OCI-LY1 (cell line): ENCODE measurements around the gene CYTH3.

ENCODE experiments used
- H2AFZ ChIP-seq: fragments of 200-600 bp; sonication (generic), shearing (Covaris generic); 2 replicates; pipeline ENCODE4 v1.6.0; 2014; ENCODE audit warnings: antibody characterized with exemption, mild to moderate bottlenecking, low read length
- H3F3A ChIP-seq: fragments of 200-600 bp; sonication (generic), shearing (Covaris generic); 2 replicates; pipeline ENCODE4 v1.6.0; 2014; ENCODE audit warnings: mild to moderate bottlenecking, antibody characterized with exemption, low read length, moderate library complexity; ENCODE audit not compliant: insufficient read depth
- H3K27ac ChIP-seq: fragments of 200-600 bp; sonication (generic); 2 replicates; pipeline ENCODE4 v1.5.1; 2014; ENCODE audit warnings: low read length, mixed run types, mild to moderate bottlenecking, low read depth; ENCODE audit not compliant: poor library complexity, severe bottlenecking
- H3K27me3 ChIP-seq: fragments of 200-600 bp; sonication (generic); 2 replicates; pipeline ENCODE4 v1.6.0; 2014; ENCODE audit warnings: antibody characterized with exemption, mild to moderate bottlenecking, low read length, moderate library complexity; ENCODE audit not compliant: insufficient read depth
- H3K36me3 ChIP-seq: fragments of 200-600 bp; sonication (generic); 2 replicates; pipeline ENCODE4 v1.6.1; 2014; ENCODE audit warnings: mild to moderate bottlenecking, antibody characterized with exemption, low read length, moderate library complexity, mixed read lengths; ENCODE audit not compliant: insufficient read depth
- H3K4me1 ChIP-seq: fragments of 200-600 bp; sonication (generic); 2 replicates; pipeline ENCODE4 v1.5.1; 2014; ENCODE audit warnings: mild to moderate bottlenecking, low read length, moderate library complexity; ENCODE audit not compliant: insufficient read depth, severe bottlenecking
- H3K4me2 ChIP-seq: fragments of 200-600 bp; sonication (generic), shearing (Covaris generic); 2 replicates; pipeline ENCODE4 v1.6.1; 2014; ENCODE audit warnings: low read length
- H3K4me3 ChIP-seq: fragments of 200-600 bp; sonication (generic); 2 replicates; pipeline ENCODE4 v1.5.1; 2014; ENCODE audit warnings: low read length, low read depth, mild to moderate bottlenecking, mixed read lengths; ENCODE audit not compliant: poor library complexity, severe bottlenecking
- H3K79me2 ChIP-seq: fragments of 200-600 bp; shearing (Covaris generic); 2 replicates; pipeline ENCODE4 v1.6.1; 2016; ENCODE audit warnings: mixed run types, low read length, mixed read lengths; ENCODE audit not compliant: insufficient read depth
- H3K9ac ChIP-seq: fragments of 200-600 bp; sonication (generic), shearing (Covaris generic); 2 replicates; pipeline ENCODE4 v1.6.1; 2014; ENCODE audit warnings: mild to moderate bottlenecking, low read length, mixed read lengths
- H3K9me2 ChIP-seq: fragments of 200-600 bp; sonication (generic), shearing (Covaris generic); 2 replicates; pipeline ENCODE4 v1.6.1; 2014; ENCODE audit warnings: low read depth, mild to moderate bottlenecking, low read length, mixed read lengths
- H3K9me3 ChIP-seq: fragments of 200-600 bp; shearing (Covaris generic); 2 replicates; pipeline ENCODE4 v1.6.1; 2014; ENCODE audit warnings: low read length, mixed read lengths
- H4K20me1 ChIP-seq: fragments of 200-600 bp; sonication (generic), shearing (Covaris generic); 2 replicates; pipeline ENCODE4 v1.6.0; 2016; ENCODE audit warnings: mild to moderate bottlenecking, low read length; ENCODE audit not compliant: insufficient read depth
- EZH2 ChIP-seq: fragments of 200-600 bp; sonication (generic), shearing (Covaris generic); IDR thresholded peaks from 2 replicates; pipeline ENCODE4 v1.8.0; 2017; ENCODE audit warnings: borderline replicate concordance, mixed run types, mild to moderate bottlenecking, antibody characterized with exemption, low read length, moderate library complexity, mixed read lengths
- TF ChIP-seq, protein P1 (sequence below): fragments of 200-600 bp; sonication (generic), shearing (Covaris generic); IDR thresholded peaks from 2 replicates; pipeline ENCODE4 v1.5.1; 2017; ENCODE audit warnings: mild to moderate bottlenecking, antibody characterized with exemption, low read length, moderate library complexity, mixed read lengths

The CYTH3 gene

DNA sequence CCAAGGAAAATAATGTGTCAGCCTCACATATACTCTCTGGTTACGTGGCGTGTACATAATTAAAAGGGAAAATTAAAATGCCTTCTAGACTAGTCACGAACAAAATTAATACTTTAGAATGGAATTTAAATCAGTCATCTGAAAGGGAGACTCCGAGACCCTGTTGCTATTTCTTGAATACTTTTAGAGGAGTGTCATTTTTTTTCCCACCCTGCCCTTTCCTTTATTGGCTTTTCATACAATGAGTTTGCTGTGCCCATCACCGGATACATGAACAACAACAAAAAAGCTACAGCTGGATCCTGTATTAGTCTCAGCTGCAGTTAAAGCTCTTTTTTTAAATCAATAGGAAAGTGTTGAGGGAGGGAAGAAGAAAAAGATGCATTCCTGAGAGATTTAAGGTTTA lies 20.1 kb downstream of the CYTH3 start:
- H3K4me2 ChIP-seq, result no peak overlapping the region
- no peak for TF ChIP-seq EZH2
- TF ChIP-seq, protein P1, sequence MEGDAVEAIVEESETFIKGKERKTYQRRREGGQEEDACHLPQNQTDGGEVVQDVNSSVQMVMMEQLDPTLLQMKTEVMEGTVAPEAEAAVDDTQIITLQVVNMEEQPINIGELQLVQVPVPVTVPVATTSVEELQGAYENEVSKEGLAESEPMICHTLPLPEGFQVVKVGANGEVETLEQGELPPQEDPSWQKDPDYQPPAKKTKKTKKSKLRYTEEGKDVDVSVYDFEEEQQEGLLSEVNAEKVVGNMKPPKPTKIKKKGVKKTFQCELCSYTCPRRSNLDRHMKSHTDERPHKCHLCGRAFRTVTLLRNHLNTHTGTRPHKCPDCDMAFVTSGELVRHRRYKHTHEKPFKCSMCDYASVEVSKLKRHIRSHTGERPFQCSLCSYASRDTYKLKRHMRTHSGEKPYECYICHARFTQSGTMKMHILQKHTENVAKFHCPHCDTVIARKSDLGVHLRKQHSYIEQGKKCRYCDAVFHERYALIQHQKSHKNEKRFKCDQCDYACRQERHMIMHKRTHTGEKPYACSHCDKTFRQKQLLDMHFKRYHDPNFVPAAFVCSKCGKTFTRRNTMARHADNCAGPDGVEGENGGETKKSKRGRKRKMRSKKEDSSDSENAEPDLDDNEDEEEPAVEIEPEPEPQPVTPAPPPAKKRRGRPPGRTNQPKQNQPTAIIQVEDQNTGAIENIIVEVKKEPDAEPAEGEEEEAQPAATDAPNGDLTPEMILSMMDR, result no peak
- no peak overlapping the region for H3K9ac ChIP-seq

DNA sequence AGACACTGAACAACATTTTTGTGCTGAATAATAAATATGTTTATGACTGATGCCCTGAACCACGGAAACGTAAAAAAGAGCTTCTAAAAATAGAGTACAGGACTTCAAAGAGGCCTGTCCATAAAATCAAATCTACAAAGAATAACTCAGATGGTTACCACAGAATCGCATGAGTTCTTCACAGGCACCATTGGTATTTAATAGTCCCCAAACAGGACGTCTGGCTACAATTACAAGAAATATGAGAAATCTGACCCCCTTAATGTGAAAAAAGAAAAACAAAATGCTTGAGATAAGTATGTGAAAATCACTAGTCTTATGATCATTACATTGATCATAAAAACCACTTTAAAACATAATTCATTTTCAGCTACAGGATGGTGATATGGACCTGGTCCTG lies 20.8 kb downstream of the CYTH3 start:
- Histone ChIP-seq H4K20me1 (no peaks in the 10 kb centered on the region), H3K4me3 (no peak overlapping the region), H3K36me3 (no peaks in the 10 kb centered on the region), H3K27me3 (no peaks in the 10 kb centered on the region), H3K9me2 (no peaks in the 10 kb centered on the region), H3K27ac (no peak overlapping the region), H3K9me3 (no peaks in the 10 kb centered on the region), H3K79me2 (no peaks in the 10 kb centered on the region), H3K4me2 (no peak overlapping the region), H3F3A (no peaks in the 10 kb centered on the region), H3K4me1 (no peaks in the 10 kb centered on the region), H3K9ac (no peak overlapping the region), H2AFZ (no peak overlapping the region)
- TF ChIP-seq EZH2, result no peak
- TF ChIP-seq, protein P1, result no peak

More for the DNA sequence above, 20.1 kb downstream of the CYTH3 start:
- Histone ChIP-seq H3K79me2 (no peaks in the 10 kb centered on the region), H4K20me1 (no peaks in the 10 kb centered on the region), H2AFZ (no peak overlapping the region), H3K9me3 (no peaks in the 10 kb centered on the region), H3K36me3 (no peaks in the 10 kb centered on the region), H3K27ac (no peak overlapping the region), H3K27me3 (no peaks in the 10 kb centered on the region), H3K4me3 (no peak overlapping the region), H3F3A (no peaks in the 10 kb centered on the region), H3K4me1 (no peaks in the 10 kb centered on the region), H3K9me2 (no peaks in the 10 kb centered on the region)

DNA sequence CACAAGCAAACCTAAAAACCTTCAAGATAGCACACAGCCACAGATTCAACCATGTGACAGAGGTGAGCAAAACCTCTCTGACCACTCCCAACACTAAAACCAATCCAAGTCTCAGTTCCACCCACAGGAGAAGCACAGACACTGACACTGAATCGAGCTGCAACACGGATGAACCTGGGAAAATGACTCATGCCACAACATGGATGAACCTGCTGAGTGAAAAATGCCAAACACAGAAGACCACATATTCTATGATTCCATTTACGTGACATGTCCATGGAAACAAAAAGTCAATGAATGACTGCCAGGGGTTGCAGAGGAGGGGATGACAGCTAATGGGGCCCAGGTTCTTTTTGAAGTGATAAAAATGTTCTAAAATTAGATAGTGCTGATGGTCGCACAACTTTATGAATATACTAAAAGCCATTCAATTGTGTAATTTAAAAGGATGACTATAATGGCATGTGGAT lies 22.0 kb downstream of the CYTH3 start:
- H3K9ac ChIP-seq, result no peak overlapping the region
- no peaks in the 10 kb centered on the region for H3K27me3 ChIP-seq
- no peaks in the 10 kb centered on the region for H3K36me3 ChIP-seq
- TF ChIP-seq, protein P1, result no peak
- no peaks in the 10 kb centered on the region for H3F3A ChIP-seq
- no peaks in the 10 kb centered on the region for H3K9me3 ChIP-seq
- no peaks in the 10 kb centered on the region for H4K20me1 ChIP-seq
- no peak overlapping the region for H3K4me2 ChIP-seq
- no peaks in the 10 kb centered on the region for H3K4me1 ChIP-seq
- H3K4me3 ChIP-seq, result no peak overlapping the region
- H2AFZ ChIP-seq, result no peak overlapping the region
- no peaks in the 10 kb centered on the region for H3K9me2 ChIP-seq
- no peaks in the 10 kb centered on the region for H3K79me2 ChIP-seq
- H3K27ac ChIP-seq, result no peak overlapping the region
